Middle frontal gyrus (tissue), 1 donor: Measurements from ENCODE around the gene CHCHD10.

Experiments used
- DNase-seq: peaks from one replicate; pipeline ENCODE4 v3.0.0-alpha.2; 2015; ENCODE audit warnings: low spot score; ENCODE audit errors: extremely low spot score

The CHCHD10 gene

DNA sequence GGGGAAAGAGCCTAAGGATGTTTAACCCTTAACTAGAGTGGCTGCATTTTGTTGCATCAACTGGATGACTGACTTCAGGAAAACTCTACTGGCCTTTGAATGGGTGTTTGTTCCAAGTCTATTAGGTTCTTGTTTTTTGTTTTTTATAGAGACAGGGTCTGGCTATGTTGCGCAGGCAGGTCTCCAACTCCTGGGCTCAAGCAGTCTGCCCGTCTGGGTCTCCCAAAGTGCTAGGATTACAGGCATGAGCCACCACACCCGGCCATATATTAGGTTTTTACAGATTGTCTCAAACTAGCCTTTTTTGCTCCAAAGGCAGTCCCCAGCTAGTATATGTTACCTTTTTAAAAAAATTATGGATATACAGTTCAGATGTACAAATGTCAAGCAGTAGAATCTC, 20.1 kb upstream of the CHCHD10 start:
- DNase-seq: no peak

DNA sequence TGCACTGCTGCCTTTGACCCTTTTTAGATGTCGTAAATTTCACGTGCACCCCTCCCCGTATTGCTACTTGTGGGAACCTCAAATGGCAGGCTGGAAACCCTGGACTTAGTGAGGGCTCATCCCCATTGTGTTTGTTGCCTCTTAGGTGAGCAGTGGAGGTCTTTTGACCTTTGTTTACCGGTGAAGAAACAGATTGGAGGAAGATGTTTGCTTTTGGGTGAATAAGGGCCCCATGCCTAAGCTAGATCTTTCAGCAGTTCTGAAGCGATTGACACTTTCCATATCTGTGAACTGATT, 19.8 kb upstream of the CHCHD10 start:
- no peak for DNase-seq

GRCh38 chr22:23786752-23787599, 19.2 kb upstream of the CHCHD10 start, which contains the start of gene SMARCB1:
Gene SMARCB1, plus strand, starts transcription at chr22:23786966. Its CDS starts 204 bp downstream, at chr22:23787170.
- DNase-seq: peak; percentile 74

DNA sequence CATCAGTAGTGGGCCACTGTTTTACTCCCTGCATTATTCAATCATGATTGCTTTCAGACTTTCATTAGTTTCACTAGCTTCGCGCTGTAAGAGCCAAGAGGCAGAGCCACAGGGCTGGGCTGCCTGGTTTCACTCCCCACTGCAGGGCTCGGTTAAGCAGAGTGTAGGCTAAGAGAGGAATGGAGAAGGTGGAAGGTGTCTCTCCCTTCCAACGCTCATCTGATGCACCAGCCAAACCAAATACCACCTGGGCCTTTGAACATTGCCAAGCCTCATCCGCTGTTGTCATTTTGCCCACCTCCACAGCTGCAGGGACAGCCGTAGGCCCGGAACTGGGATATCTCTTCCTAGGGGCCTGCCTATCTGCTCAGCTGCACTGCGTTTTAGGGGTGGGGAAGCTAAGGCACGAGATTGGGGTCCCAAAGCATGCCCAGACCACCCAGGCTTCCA, 18.5 kb upstream of the CHCHD10 start:
- no peak for DNase-seq

- no peak for DNase-seq
Observed at GRCh38 chr22:23784215-23784732, 16.5 kb upstream of the CHCHD10 start.

GRCh38 chr22:23783265-23784150, 15.7 kb upstream of the CHCHD10 start:
- no peak for DNase-seq

- no peak for DNase-seq
Observed at GRCh38 chr22:23782703-23783102, 14.9 kb upstream of the CHCHD10 start.

GRCh38 chr22:23782252-23782651, 14.5 kb upstream of the CHCHD10 start:
- no peak for DNase-seq

DNA sequence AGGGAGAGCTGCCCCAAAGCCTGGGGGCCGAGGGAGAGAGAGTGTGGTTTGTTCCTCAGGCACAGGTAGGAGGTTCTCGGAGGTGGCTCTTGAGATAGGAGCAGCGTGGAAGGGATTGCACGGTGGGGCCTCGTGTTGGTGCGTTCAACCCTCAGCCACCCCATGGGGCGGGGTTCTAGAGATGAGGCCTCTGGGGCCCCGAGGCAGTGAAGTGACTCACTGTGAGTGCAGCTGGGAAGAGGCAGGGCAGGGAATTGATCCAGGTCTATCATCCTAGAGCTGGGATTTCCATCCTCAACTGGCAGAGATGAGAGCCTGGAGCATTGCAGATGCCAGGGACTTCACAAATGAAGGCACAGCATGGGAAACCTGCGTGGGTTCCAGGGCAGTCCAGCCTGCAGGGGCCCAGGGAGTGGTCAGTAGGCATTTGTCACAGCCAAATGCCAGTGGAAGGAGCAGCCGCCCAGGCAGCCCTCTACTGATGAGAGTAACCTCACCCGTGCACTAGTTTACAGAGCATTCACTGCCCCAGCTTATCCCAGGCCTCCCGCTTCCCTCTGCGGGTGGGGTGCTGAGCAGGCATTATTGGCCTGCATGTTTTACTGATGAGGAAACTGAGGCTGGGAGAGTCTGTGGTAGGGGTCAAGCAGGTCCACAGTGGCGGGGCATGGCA, 13.9 kb upstream of the CHCHD10 start:
- DNase-seq: no peak

DNA sequence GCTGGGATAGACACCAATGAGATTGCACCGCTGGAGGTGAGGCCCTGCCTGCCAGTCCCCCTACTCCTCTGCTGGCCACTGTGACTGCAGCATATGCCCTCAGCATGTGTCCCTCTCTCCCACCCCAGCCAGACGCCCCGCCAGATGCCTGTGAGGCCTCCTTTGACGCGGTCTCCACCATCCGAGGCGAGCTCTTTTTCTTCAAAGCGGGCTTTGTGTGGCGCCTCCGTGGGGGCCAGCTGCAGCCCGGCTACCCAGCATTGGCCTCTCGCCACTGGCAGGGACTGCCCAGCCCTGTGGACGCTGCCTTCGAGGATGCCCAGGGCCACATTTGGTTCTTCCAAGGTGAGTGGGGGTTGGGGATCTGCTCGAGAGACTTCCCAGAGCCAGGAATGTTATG, 13.3 kb upstream of the CHCHD10 start:
- DNase-seq: peak; percentile 57

DNA sequence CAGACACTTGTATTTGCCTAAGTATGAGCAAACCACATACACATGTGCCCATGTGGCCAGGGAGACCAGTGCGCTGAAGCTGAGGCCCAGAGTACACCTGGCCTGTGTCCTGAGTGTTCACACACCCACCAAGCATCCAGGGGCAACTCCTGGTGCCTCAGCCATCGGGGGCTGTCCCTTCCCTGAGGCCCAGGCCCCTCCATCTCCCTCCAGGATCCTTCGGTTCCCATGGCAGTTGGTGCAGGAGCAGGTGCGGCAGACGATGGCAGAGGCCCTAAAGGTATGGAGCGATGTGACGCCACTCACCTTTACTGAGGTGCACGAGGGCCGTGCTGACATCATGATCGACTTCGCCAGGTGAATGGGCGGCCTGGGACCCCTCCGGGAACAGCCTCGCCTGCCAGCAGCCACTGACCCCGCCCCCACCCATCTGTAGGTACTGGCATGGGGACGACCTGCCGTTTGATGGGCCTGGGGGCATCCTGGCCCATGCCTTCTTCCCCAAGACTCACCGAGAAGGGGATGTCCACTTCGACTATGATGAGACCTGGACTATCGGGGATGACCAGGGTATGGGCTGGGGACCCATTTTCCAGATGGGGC, 12.5 kb upstream of the CHCHD10 start:
- DNase-seq: no peak

DNA sequence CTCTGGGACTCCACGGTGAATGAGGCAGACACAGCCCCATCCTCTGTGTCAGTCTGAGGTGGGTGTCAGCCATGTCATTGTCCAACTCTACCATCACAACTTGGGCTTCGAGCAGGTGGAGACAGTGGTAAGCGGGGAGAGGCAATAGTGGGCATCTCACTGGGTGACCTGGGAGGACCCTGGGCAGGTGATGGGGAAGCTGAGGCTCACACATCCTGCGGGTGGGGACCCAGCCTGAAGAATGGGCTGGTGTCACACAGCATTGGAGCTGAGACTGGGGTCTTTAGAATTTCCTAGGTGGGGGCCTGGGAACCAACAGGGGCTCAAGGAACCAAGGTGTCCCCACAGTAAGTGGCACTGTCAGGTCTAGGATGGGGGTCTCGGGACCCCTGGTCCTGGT, 12.0 kb upstream of the CHCHD10 start:
- DNase-seq: no peak

- no peak for DNase-seq
Observed at GRCh38 chr22:23779083-23779482, 11.3 kb upstream of the CHCHD10 start.

GRCh38 chr22:23778577-23778900, 10.8 kb upstream of the CHCHD10 start:
- no peak for DNase-seq

GRCh38 chr22:23777776-23778576, 10.2 kb upstream of the CHCHD10 start:
- DNase-seq: no peak

GRCh38 chr22:23775779-23776375, 8.1 kb upstream of the CHCHD10 start:
- DNase-seq: no peak

- DNase-seq: no peak
Observed at GRCh38 chr22:23774922-23775436, 7.2 kb upstream of the CHCHD10 start.

GRCh38 chr22:23774114-23774921, 6.5 kb upstream of the CHCHD10 start:
- DNase-seq: no peak

DNA sequence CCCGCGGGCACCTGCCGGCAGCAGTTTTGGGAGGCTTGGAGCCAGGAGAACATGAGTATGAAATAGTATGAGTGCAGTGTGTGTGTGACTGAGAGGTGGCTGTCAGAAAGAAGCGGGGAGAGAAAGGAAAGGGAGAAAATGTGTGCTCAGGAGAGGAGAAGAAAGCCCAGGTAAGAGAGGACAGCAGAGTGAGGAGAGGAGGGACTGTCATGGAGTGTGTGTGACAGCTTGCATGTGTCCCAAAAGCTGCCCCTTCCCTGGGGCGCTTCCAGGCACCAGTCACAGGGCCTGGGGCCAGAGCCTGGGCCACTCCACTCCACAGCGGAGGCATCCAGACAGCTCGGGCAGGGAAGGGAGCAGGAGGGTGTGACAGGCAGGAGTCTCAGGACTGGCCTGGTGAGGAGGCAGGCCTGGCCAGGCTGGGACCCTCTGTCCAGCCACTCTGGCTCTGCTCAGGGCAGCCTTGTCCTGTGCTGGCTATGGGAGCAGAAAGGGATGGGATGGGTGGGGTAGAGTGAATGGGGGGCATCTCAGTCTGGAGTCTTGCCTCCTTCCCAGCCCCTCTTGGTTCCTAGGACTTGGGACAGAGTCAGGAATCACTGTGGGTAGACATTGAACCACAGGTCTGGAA, 5.8 kb upstream of the CHCHD10 start:
- no peak for DNase-seq
